GM12878 (cell line): ENCODE measurements around the gene HELZ. TPM values are rescaled to one million over a fixed set of nuclear protein-coding genes. Genes with fewer than 3 reads are reported as not detected.

Experiments used
- ATAC-seq: fragments of 200-7000 bp; cut with Tn5 transposase; 3 replicates; pipeline ENCODE4 v1.9.1; 2020; ENCODE audit warnings: mild to moderate bottlenecking, moderate library complexity
- BruUV-seq: library from RNA; stranded (reverse); fragments of 400-500 nt; replicated peaks from 2 replicates; lab custom pipeline; 2021; lab: Mats Ljungman, UMichigan
- CTCF ChIA-PET: fragments of 300-600 bp; sonication (Branson Sonifier 250); formaldehyde crosslinking; extraction: SDS; loops from one replicate; lab custom pipeline; 2021; ENCODE audit warnings: inconsistent platforms; lab: Yijun Ruan, JAX
- POLR2A ChIA-PET: fragments of 350-600 bp; formaldehyde crosslinking; extraction: SDS; loops from one replicate; lab custom pipeline; 2021; ENCODE audit warnings: inconsistent platforms; lab: Charles Lee
- RAD21 ChIA-PET: fragments of 300-600 bp; sonication (Branson Sonifier 250); formaldehyde crosslinking; loops from one replicate; lab custom pipeline; 2023; ENCODE audit warnings: antibody characterized with exemption; ENCODE audit not compliant: unreplicated experiment; lab: Charles Lee
- SMC1A ChIA-PET: fragments of 300-600 bp; sonication (Branson Sonifier 250); formaldehyde crosslinking; loops from one replicate; lab custom pipeline; 2023; ENCODE audit not compliant: unreplicated experiment, uncharacterized antibody; lab: Charles Lee
- DNase-seq: peaks from one replicate; pipeline ENCODE4 v3.0.0-alpha.2; 2011; ENCODE audit warnings: low read depth, low spot score
- FAIRE-seq: peaks from 3 replicates; lab custom pipeline; 2011; peaks lifted over from hg19 to GRCh38; lab: Jason Lieb, UNC
- H2AFZ ChIP-seq: 2 replicates; pipeline ENCODE4 v1.6.0; 2011; ENCODE audit warnings: low read depth, low read length, control low read depth; ENCODE audit not compliant: control insufficient read depth
- H3K27ac ChIP-seq: 2 replicates; pipeline ENCODE4 v1.5.1; 2011; ENCODE audit warnings: control low read depth; ENCODE audit not compliant: control insufficient read depth, insufficient read depth
- H3K27me3 ChIP-seq, 2 experiments: replicated peaks in 1 of 2; 2 replicates each; pipeline versions ENCODE4 v1.6.0 to v1.6.1; 2011; ENCODE audit warnings: low read length in 1 of 2; ENCODE audit not compliant: control insufficient read depth in 2 of 2, insufficient read depth in 2 of 2
- H3K36me3 ChIP-seq, 2 experiments: 2 replicates each; pipeline ENCODE4 v1.5.1; 2011; ENCODE audit warnings: low read length in 1 of 2; ENCODE audit not compliant: control insufficient read depth in 2 of 2, insufficient read depth in 2 of 2
- H3K4me1 ChIP-seq: 2 replicates; pipeline ENCODE4 v1.6.1; 2011; ENCODE audit warnings: mild to moderate bottlenecking, low read length, moderate library complexity, mixed read lengths; ENCODE audit not compliant: control insufficient read depth, insufficient read depth
- H3K4me2 ChIP-seq: 2 replicates; pipeline ENCODE4 v1.6.0; 2011; ENCODE audit warnings: control low read depth; ENCODE audit not compliant: control insufficient read depth, insufficient read depth
- H3K4me3 ChIP-seq: fragments of 200-600 bp; sonication (generic); 2 replicates; pipeline ENCODE4 v1.5.1; 2016
- H3K79me2 ChIP-seq: 2 replicates; pipeline ENCODE4 v1.6.0; 2011; ENCODE audit warnings: low read length; ENCODE audit not compliant: control insufficient read depth, insufficient read depth
- H3K9ac ChIP-seq: 2 replicates; pipeline ENCODE4 v1.8.0; 2011; ENCODE audit warnings: low read length, control low read depth, mixed read lengths; ENCODE audit not compliant: control insufficient read depth, insufficient read depth
- H3K9me3 ChIP-seq: replicated peaks from 3 replicates; pipeline ENCODE4 v1.5.1; 2011; ENCODE audit warnings: mild to moderate bottlenecking, low read length; ENCODE audit not compliant: control insufficient read depth, insufficient read depth
- H4K20me1 ChIP-seq: 2 replicates; pipeline ENCODE4 v1.6.0; 2011; ENCODE audit not compliant: control insufficient read depth, insufficient read depth
- BCL11A ChIP-seq: IDR thresholded peaks from 2 replicates; pipeline ENCODE4 v1.6.1; 2011; ENCODE audit warnings: low read depth, low read length
- BHLHE40 ChIP-seq, 2 experiments: fragments of 450-650 bp in 1 of 2; IDR thresholded peaks; 2 replicates each; pipeline ENCODE4 v1.6.1; 2011 to 2017; ENCODE audit warnings: low read depth in 2 of 2, borderline replicate concordance in 1 of 2, improper control_type of control experiment in 1 of 2, low read length in 1 of 2, mild to moderate bottlenecking in 1 of 2
- CREB1 ChIP-seq: IDR thresholded peaks from 2 replicates; pipeline ENCODE4 v1.6.1; 2012; ENCODE audit warnings: low read depth, mild to moderate bottlenecking, inconsistent platforms
- E2F8 ChIP-seq: fragments of 450-650 bp; IDR thresholded peaks from 2 replicates; pipeline ENCODE4 v1.6.1; 2018; ENCODE audit warnings: mild to moderate bottlenecking, low read depth, moderate library complexity; ENCODE audit not compliant: partially characterized antibody
- FOXM1 ChIP-seq: IDR thresholded peaks from 2 replicates; pipeline ENCODE4 v1.6.1; 2012; ENCODE audit warnings: low read depth, mild to moderate bottlenecking, inconsistent platforms, low read length, moderate library complexity
- MTA2 ChIP-seq: fragments of 450-650 bp; IDR thresholded peaks from 2 replicates; pipeline ENCODE4 v1.6.1; 2016; ENCODE audit warnings: low read depth, mild to moderate bottlenecking, moderate library complexity
- NFXL1 ChIP-seq: fragments of 450-650 bp; IDR thresholded peaks from 2 replicates; pipeline ENCODE4 v1.6.1; 2017; ENCODE audit warnings: antibody characterized with exemption, mild to moderate bottlenecking, borderline replicate concordance
- RAD21 ChIP-seq: IDR thresholded peaks from 2 replicates; pipeline ENCODE4 v1.6.1; 2011; ENCODE audit warnings: mild to moderate bottlenecking, low read depth, low read length, moderate library complexity; ENCODE audit not compliant: insufficient read depth
- RB1 ChIP-seq: fragments of 450-650 bp; formaldehyde crosslinking; IDR thresholded peaks from 2 replicates; pipeline ENCODE4 v1.6.1; 2017; ENCODE audit warnings: mild to moderate bottlenecking, borderline replicate concordance
- RELA ChIP-seq: fragments of 450-650 bp; IDR thresholded peaks from 2 replicates; pipeline ENCODE4 v1.8.0; 2014; ENCODE audit warnings: borderline replicate concordance; ENCODE audit not compliant: partially characterized antibody
- SIX5 ChIP-seq: IDR thresholded peaks from 2 replicates; pipeline ENCODE4 v1.6.1; 2011; ENCODE audit warnings: mild to moderate bottlenecking, low read depth, low read length, moderate library complexity; ENCODE audit not compliant: severe bottlenecking
- TAF1 ChIP-seq: IDR thresholded peaks from 2 replicates; pipeline ENCODE4 v1.6.1; 2011; ENCODE audit warnings: mild to moderate bottlenecking, low read depth, low read length, borderline replicate concordance
- TCF12 ChIP-seq: IDR thresholded peaks from 2 replicates; pipeline ENCODE4 v1.6.1; 2011; ENCODE audit warnings: low read depth, mild to moderate bottlenecking, low read length
- TCF3 ChIP-seq: IDR thresholded peaks from 2 replicates; pipeline ENCODE4 v1.6.1; 2012; ENCODE audit warnings: low read depth, mild to moderate bottlenecking, low read length, borderline replicate concordance; ENCODE audit not compliant: insufficient read depth
- ZNF207 ChIP-seq: fragments of 450-650 bp; IDR thresholded peaks from 2 replicates; pipeline ENCODE4 v1.6.1; 2014; ENCODE audit warnings: antibody characterized with exemption, mild to moderate bottlenecking, borderline replicate concordance
- ZNF622 ChIP-seq: fragments of 450-650 bp; IDR thresholded peaks from 2 replicates; pipeline ENCODE4 v1.6.1; 2017; ENCODE audit warnings: mild to moderate bottlenecking, inconsistent platforms
- WGBS: methylation state at CpG from one replicate; pipeline ENCODE4 v1.1.6; 2016; ENCODE audit warnings: low lambda C conversion rate; ENCODE audit not compliant: insufficient replicate concordance, insufficient coverage; ENCODE audit errors: missing lambda C conversion rate; 5-methylcytosine and 5-hydroxymethylcytosine counted together
- in situ Hi-C: fragments of 300-500 bp; cut with MboI; formaldehyde crosslinking; loops from 9 replicates; pipeline ENCODE4 v1.14.3; 2018; ENCODE audit warnings: mixed read lengths
- intact Hi-C: fragments of 100-400 bp; cut with micrococcal nuclease; formaldehyde crosslinking; loops from one replicate; pipeline ENCODE4 v1.14.2; 2022; ENCODE audit not compliant: unreplicated experiment
- polyA plus RNA-seq, 11 experiments: library from polyadenylated mRNA; depleted of rRNA in 4 of 11; unstranded in 6 of 11; stranded (reverse) in 5 of 11; fragments of >200 nt; fragmentation: Nextera tagmentation in 4 of 11; fragmentation: Illumina TruSeq in 1 of 11; extraction: Ambion mirVana in 4 of 11; extraction: Trizol in 1 of 11; gene quantifications; 1 replicate in 1 of 11; 2 replicates in 10 of 11; pipeline versions ENCODE4 v1.2.1 to v1.2.3, GENCODE V29; 2011 to 2016; ENCODE audit warnings: inconsistent platforms in 2 of 11, missing spikeins in 2 of 11, low read depth in 1 of 11
- total RNA-seq, 4 experiments: library from RNA; depleted of rRNA in 3 of 4; stranded (reverse); fragments of >200 nt in 3 of 4; fragmentation: Illumina TruSeq in 1 of 4; extraction: Trizol in 1 of 4; gene quantifications; 2 replicates each; pipeline versions ENCODE4 v1.2.1 to v1.2.3, GENCODE V29; 2013 to 2021
- TF ChIP-seq, protein P1 (sequence below): fragments of 450-650 bp; formaldehyde crosslinking; IDR thresholded peaks from 2 replicates; pipeline ENCODE4 v1.4.0; 2020; ENCODE audit warnings: mild to moderate bottlenecking, moderate library complexity
- TF ChIP-seq, protein P2 (sequence below): fragments of 450-650 bp; IDR thresholded peaks from 2 replicates; pipeline ENCODE4 v1.6.1; 2016; ENCODE audit warnings: mild to moderate bottlenecking

HELZ gene
- total and polyA plus RNA-seq, 10 of the 15 experiments (the other 5 are each of a cell fraction or from before 2014, with no cell fraction given) = 1.5 to 36.8 (median 19.1) TPM

DNA sequence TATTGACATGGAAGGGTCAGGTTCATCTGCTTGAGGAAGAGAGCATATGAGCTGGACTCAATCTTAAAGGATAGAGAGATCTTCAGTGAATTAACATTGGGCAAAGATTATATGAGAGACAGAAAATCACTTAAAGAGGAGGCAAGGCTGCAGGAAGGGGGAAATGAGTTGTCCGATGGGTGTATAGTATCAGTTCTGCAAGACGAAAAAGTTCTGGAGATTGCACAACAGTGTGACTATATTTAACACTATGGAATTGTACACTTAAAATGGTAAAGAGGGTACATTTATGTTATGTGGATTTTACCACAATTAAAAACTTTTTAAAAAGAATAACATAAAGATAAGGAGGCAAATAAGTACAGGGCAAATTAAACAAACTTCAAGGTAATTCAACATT lies 80.7 kb downstream of the HELZ start:
- ChIA-PET RAD21 (no interaction called here), SMC1A (interaction anchor here (2.2 kb wide), 1 partner anchor 10 kb away, joined by 5 read pairs; no protein-coding TSS in a partner anchor), POLR2A (no interaction called here), CTCF (no interaction called here)
- H3K9me3 ChIP-seq = no peaks in the 10 kb centered on the region
- peaks cover 3 to 14% of the 10 kb centered on the region in 2 experiments for H3K36me3 ChIP-seq
- no peaks in the 10 kb centered on the region for H3K4me1 ChIP-seq
- in situ Hi-C loops (no loop called here), intact Hi-C loops (no loop called here)
- FAIRE-seq (no peak), DNase-seq (no peak), ATAC-seq (no peak)
- H3K4me3 ChIP-seq = no peak overlapping the region
- no peak overlapping the region for H3K9ac ChIP-seq
- no peaks in the 10 kb centered on the region for H4K20me1 ChIP-seq
- no peak overlapping the region for H2AFZ ChIP-seq
- H3K27me3 ChIP-seq = no peaks in the 10 kb centered on the region
- WGBS = 79% methylated on average over 2 of the region's 2 CpGs
- no TSS peak for BruUV-seq
- H3K79me2 ChIP-seq = no peaks in the 10 kb centered on the region
- no peak overlapping the region for H3K27ac ChIP-seq
- H3K4me2 ChIP-seq = no peak overlapping the region
- TF ChIP-seq ZNF207 (no peak), TCF12 (no peak), ZNF622 (no peak), TCF3 (no peak), RB1 (no peak), NFXL1 (no peak), FOXM1 (no peak), SIX5 (no peak), E2F8 (no peak), RAD21 (no peak), BHLHE40 (IDR thresholded peaks at IDR 0.05; ENCODE audit: borderline replicate concordance in 1 of 2, low read depth in 2 of 2, low read length in 1 of 2) (no peak), TAF1 (no peak), RELA (no peak), BCL11A (no peak), CREB1 (no peak), MTA2 (no peak)
- TF ChIP-seq, protein P1, sequence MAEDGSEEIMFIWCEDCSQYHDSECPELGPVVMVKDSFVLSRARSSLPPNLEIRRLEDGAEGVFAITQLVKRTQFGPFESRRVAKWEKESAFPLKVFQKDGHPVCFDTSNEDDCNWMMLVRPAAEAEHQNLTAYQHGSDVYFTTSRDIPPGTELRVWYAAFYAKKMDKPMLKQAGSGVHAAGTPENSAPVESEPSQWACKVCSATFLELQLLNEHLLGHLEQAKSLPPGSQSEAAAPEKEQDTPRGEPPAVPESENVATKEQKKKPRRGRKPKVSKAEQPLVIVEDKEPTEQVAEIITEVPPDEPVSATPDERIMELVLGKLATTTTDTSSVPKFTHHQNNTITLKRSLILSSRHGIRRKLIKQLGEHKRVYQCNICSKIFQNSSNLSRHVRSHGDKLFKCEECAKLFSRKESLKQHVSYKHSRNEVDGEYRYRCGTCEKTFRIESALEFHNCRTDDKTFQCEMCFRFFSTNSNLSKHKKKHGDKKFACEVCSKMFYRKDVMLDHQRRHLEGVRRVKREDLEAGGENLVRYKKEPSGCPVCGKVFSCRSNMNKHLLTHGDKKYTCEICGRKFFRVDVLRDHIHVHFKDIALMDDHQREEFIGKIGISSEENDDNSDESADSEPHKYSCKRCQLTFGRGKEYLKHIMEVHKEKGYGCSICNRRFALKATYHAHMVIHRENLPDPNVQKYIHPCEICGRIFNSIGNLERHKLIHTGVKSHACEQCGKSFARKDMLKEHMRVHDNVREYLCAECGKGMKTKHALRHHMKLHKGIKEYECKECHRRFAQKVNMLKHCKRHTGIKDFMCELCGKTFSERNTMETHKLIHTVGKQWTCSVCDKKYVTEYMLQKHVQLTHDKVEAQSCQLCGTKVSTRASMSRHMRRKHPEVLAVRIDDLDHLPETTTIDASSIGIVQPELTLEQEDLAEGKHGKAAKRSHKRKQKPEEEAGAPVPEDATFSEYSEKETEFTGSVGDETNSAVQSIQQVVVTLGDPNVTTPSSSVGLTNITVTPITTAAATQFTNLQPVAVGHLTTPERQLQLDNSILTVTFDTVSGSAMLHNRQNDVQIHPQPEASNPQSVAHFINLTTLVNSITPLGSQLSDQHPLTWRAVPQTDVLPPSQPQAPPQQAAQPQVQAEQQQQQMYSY = no peak
- TF ChIP-seq, protein P2, sequence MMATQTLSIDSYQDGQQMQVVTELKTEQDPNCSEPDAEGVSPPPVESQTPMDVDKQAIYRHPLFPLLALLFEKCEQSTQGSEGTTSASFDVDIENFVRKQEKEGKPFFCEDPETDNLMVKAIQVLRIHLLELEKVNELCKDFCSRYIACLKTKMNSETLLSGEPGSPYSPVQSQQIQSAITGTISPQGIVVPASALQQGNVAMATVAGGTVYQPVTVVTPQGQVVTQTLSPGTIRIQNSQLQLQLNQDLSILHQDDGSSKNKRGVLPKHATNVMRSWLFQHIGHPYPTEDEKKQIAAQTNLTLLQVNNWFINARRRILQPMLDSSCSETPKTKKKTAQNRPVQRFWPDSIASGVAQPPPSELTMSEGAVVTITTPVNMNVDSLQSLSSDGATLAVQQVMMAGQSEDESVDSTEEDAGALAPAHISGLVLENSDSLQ = no peak
